GM21576 (cell line): ENCODE results near the gene ANKRD13D.

Experiments used
- ATAC-seq: cut with Tn5 transposase; IDR thresholded peaks from one replicate; pipeline ENCODE4 v1.9.1; 2021; ENCODE audit warnings: mild to moderate bottlenecking, moderate library complexity; ENCODE audit not compliant: unreplicated experiment

The ANKRD13D gene

GRCh38 chr11:67261946-67262681 lies 27.0 kb upstream of the ANKRD13D start:
- ATAC-seq, result no peak

- no peak for ATAC-seq
Measured at GRCh38 chr11:67262731-67263675, 26.1 kb upstream of the ANKRD13D start.

DNA sequence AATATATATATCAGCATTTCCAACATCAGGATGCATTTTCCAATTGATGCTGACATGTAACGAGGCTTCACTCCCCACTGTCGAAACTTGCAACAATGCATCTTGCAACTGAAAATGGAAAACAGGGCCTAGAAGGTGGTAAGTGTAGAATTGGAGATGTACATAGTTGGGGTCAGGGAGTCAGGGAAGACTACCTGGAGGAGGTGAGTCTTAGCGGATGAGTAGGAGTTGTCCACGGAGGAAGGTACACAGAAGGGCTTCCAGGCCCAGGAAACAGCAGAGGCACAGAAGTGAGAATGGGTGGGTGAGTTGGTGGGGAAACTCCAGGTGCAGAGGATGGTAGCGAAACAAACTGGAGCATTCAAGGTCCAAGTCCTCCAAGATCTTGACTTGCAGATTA lies 24.8 kb upstream of the ANKRD13D start:
- ATAC-seq, result no peak

- ATAC-seq, result no peak
Measured at GRCh38 chr11:67264877-67265632, 24.0 kb upstream of the ANKRD13D start.

DNA sequence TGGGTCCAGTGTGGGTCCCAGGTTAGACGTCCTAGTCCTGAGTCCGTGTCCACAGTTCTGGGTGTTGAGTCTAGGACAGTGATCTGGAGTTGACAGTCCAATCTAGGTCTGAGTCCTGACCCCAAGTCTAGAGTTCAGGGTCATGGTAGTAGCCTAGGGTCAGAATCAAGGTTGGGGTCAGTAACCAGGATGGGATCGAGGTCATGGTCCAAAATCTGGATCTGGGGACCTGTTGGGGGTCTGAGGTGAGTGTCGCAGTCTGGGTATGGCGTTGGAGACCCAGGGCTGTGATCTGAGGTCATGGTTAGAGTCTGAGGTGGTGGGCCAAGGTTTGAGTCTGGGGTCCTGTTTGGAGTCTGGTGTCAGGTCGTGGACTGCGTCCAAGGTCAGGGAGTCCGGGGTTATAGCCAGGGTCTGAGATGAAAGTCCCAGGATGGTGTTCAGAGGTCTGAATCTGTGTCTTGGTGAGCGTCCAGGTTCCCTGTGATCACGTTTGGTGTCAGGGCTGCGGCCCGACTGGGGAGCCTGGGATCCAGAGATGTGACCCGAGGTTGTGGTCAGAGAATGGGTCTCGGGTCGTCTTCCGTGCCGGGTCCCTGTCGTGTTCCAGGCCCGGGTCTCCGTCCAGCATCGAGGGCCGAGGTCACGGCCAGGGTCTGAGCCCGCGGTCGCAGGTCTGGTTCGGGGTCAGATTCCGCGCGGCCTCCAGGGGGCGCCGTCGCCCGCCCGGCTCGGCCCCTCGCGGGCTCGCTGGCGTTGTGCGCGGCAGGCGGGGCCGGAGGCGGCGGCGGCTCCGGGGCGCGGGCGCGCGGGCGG lies 23.3 kb upstream of the ANKRD13D start:
- no peak for ATAC-seq

DNA sequence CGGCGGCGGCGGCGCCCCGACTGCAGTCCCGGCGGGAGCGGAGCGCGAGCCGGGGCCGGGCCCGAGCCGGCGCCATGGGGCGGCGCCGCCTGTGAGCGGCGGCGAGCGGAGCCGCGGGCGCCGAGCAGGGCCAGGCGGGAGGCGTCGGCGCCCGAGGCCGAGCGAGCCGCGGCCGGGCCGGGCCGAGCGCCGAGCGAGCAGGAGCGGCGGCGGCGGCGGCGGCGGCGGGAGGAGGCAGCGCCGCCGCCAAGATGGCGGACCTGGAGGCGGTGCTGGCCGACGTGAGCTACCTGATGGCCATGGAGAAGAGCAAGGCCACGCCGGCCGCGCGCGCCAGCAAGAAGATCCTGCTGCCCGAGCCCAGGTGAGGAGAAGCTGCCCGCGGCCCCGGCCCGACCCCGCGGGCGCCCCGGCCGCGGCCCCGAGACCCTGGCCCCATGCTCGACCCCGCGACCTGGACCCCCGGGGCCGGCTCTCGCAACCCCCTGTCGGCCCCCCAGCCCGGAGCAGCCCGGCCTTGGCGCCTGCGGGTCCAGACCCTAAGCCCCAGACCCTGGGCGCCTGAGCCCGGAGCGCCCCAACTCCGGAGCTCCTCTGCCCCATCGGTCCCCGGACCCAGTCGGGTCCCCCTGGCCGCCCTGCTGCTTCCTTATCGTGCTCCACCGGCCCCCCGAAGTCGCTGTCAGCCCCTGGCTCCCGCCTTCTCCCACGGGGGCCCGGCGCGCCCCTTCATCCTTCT lies 22.5 kb upstream of the ANKRD13D start, which contains the start of gene GRK2:
Gene GRK2 (plus strand): TSS at position 25 of the 739 bp plus-strand sequence. CDS start 227 bp downstream, at position 252.
- no peak for ATAC-seq

GRCh38 chr11:67267188-67268080 lies 21.7 kb upstream of the ANKRD13D start:
- no peak for ATAC-seq

- ATAC-seq, result peak; percentile 41
Measured at GRCh38 chr11:67268081-67268961, 20.8 kb upstream of the ANKRD13D start.

DNA sequence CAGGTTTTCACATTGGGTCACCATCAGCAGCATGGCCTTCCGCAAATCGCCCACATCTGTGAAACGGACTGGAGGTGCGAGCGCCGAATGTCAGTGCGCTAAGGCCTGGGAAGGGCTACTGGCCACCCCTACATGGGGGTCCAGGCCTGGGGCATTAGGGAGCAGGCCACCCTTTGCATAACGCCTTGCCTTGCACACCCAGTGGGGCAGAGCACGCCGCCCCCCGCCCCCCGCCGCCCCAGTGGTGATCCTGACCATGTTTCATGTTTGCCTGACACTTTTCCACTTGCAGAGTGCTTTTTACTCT lies 20.2 kb upstream of the ANKRD13D start:
- ATAC-seq, result no peak

DNA sequence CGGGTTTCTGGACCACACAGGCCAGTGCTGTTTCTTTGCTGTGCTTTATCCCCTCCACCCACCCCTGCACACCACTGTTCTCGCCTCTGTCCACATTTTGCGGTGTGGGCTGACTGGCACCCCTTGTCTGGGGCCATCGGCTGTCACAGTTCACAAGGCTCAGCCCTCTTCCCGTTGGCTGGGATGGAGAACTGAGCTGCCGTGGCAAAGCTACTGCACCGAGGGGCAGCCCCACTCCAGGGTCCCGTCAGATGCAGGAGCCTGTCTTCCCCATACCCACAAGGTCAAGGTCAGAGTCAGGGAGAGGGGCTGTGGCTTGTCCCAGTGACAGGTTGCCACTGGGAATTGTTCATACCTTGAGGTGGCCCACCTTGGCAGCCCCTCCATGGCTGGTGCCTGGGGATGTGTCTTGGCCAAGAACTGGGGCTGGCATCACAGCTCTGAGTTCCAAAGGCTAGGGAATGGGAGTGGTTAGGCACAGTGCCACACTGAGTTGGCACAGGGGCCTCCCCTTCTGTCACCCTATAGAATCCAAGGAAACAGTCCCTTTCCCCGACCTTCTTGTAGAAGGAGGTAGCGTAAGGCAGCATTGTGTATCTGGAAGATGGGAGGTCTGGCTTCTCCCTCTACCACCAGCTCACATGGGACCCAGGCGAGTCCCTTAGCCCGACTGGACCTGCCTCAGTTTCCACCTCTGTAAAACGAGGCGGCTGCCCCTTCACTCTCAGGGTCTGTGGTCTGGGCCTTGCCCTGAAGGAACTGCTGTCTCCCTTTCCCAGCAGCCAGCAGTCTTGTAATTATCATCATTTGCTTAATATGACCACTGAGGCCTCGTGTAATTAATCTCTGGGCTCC lies 19.5 kb upstream of the ANKRD13D start:
- ATAC-seq, result no peak

- ATAC-seq, result no peak
Measured at GRCh38 chr11:67270256-67271204, 18.6 kb upstream of the ANKRD13D start.

DNA sequence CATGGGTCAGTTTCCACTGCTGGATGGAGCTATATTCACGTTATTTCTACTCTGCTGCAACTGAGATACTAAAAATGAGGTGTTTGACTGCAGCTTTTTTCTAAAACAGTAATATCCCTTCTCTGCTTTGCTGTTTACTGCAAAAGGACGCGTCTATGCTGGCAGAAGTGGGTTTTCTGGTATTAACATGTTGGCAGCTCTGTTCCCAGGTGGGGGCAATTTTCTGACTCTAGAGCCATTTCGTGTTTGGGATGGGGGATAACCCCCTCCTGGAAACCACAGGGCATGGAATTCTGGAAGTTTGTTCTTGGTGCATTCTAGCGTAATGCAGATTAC lies 17.9 kb upstream of the ANKRD13D start:
- no peak for ATAC-seq

DNA sequence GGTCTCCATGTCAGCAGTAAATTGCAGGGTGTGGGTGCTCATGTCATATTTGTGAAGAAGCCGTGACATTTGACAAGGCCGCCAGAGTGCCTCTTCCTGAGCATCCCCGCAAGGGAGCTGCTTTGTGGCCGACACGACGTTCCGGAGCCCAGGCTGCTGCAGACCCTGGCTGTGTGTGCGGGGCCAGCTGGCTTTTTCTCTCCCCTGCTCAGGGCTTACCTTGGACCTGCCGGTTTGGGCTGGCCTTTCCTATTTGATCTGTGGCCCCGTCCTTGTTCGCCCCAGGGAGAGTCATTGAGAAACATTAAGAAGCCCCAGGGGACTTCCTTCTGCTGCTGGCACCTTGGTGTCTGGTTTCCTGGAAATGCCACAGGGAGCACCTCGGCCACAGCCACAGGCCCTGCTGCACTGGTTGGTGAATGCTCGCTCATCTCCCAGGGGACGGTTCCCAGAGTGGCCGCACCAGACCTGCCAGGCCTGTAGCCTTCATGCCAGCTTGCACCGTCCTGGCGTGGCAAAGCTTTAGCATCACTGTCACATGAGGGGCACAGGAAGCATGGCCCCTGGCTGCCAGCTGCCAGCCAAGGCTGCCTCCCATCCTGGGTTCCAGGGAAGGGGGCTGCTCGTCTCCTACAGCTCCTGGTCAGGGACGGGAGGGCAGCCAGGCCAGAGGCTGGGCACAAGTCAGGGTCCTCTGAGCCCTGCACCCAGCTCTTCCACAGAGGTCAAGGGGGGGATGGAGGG lies 17.4 kb upstream of the ANKRD13D start:
- ATAC-seq, result no peak

GRCh38 chr11:67272327-67273259 lies 16.5 kb upstream of the ANKRD13D start:
- no peak for ATAC-seq
